Nucleus accumbens (tissue), 56 donors: ENCODE data around the gene RALGPS1.

ENCODE experiments used
- DNase-seq, 56 donors: peaks; one replicate each; lab custom pipeline; 2025; lab: John Stamatoyannopoulos, UW

The RALGPS1 gene

DNA sequence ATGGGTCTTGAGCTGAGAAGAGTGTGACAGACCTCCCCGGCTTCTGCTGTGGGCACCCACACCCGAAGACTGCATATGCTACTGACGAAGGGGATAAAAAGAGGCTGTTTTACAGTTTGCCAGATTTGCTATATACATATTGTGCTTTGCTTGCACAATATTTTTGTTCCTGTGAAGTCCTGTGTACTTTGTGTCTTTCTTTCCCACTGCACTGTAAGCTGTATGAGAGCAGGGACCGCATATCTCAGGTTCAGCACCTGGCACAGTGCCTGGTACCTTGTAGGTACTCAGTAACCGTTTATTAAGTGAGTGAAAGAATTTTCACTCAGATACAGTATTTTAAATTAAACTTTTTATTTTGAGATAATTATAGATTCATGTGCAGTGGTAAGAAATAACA lies 341.7 kb downstream of the RALGPS1 start:
- DNase-seq, result no peak

DNA sequence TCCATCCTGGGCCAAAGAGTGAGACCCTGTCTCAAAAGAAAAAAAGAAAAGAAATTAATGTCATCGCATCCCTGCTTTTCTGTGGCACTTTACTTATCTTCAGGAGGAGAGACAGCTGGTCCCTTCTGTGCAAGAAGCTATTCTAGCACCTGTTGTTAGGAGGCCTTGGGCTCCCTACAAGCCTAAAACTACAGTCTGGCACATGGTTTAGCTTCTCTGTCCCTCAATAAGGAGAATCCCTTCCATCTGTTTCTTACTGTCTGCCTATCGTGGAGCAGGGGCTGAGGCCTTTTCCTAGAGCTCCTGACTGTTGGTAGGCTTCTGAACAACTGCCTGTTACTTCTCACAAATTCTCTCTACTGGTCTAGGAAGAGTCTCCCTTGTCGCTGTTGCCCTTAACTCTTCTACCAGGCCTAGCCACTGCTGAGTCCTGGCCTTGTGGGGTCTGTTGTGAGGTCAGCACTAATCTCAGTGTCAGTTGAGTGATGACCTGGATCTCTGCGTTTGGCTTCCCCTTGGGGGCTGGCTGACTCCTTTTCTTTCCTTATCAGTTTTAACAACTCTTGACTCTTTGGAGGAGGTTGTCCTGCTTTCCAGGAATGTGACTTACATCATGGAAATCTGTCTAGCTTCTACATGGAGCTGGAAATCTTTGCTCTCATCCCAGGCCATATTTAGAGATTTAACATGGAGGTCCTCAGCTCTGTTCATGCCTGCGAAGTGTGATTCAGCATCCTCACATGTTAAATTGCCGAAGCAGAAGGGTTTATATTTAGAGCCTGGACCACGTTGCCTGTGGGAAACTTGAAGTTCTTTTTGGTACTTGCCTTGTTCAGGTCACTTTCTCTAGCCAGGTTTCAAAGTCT lies 344.3 kb downstream of the RALGPS1 start:
- DNase-seq, result no peak

DNA sequence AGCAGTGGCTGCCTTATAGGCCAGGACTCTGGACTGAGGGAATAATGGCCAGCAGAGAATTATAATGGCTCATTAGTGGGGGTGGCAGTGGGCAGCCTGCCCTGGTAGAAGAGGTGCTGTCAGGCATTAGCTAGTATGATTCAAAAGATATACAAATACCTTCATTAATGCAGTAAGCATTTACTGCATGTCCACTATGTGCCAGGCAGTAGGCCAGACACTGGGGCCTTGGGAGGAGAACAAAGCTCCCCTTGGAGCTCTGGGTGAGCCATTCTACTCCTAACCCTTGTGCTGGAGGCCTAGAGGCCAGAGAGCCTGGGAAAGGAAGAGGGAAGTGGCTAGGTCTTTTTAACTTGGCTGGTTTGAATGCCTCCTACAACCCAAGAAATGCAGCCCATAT lies 348.0 kb downstream of the RALGPS1 start:
- DNase-seq, result peak in 28 of 56 donors; percentile 8 to 62 (median 31)

- peak in 20 of 56 donors; percentile 9 to 49 (median 26) for DNase-seq
Measured at GRCh38 chr9:127263237-127263636, 348.7 kb downstream of the RALGPS1 start.

GRCh38 chr9:127263664-127264063 lies 349.1 kb downstream of the RALGPS1 start:
- DNase-seq, result peak in 2 of 56 donors; percentile 9 to 24

GRCh38 chr9:127264462-127265219 lies 350.1 kb downstream of the RALGPS1 start, which contains the start of gene GARNL3:
GARNL3 (plus strand) TSS chr9:127264774; CDS start chr9:127264878, 104 bp downstream.
- peak in 16 of 56 donors; percentile 4 to 62 (median 16) for DNase-seq

DNA sequence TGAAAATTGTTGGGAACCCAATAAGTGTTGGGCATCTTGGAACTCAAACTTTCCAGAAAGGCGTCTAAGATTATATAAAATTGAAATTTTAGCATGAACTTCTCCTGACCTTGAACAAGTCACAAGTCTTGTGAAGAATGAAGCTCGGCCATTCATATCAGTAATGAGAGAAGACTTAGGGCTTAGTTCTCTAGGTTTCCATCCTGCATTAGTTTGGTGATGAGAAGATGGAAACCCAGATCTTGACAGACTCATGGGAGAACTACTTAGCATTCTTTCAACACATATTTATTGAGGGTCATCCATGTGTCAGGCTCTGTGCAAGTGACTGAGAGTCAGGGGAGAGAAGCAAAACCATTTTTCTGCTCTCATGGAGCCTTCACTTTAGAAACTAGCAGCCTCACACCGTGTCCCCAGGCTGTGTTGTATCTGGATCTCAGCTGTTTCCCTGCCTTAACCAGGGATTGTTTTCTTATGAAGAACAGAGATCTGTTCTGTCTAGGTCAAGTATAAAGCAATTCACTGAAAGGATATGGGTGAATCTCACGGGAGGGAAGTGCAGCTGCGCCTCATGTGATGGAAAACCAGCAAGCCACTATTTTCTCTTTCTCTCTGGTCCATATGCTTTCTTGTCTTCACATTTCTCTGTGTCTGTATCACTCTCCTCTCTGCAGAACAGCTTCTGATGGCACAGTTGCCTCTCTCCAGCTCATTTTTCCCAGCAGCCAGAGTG lies 353.4 kb downstream of the RALGPS1 start:
- DNase-seq, result peak in 2 of 56 donors; percentile 15 to 41

DNA sequence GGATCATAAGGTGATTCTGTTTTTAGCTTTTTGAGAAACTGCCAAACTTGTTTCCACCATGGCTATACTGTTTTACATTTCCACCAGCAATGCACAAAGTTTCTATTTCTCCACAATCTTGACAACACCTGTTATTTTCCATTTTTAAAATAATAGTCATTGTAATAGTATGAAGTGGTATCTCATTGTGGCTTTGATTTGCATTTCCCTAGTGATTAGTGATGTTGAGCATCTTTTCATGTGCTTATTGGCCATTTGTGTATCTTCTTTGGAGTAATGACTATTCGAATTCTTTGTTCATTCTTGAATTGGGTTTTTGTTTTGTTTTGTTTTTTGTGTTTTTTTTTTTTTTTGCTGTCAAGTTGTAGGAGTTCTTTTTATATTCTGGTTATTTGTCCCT lies 354.9 kb downstream of the RALGPS1 start:
- DNase-seq, result no peak
